GM12878 (cell line): ENCODE measurements around the gene KLHL8.

ENCODE experiments used
- CTCF ChIP-seq, 3 experiments: IDR thresholded peaks in 2 of 3; conservative IDR thresholded peaks in 1 of 3; 2 replicates each; pipeline ENCODE4 v1.5.1; 2011; ENCODE audit warnings: low read depth in 3 of 3, low read length in 3 of 3, mild to moderate bottlenecking in 3 of 3, control low read depth in 2 of 3, moderate library complexity in 2 of 3, inconsistent platforms in 1 of 3, mixed read lengths in 1 of 3; ENCODE audit not compliant: control insufficient read depth in 2 of 3, insufficient read depth in 1 of 3; ENCODE audit errors: extremely low read depth in 1 of 3
- EP300 ChIP-seq, 2 experiments: fragments of 150-350 bp in 1 of 2; IDR thresholded peaks; 2 replicates each; pipeline ENCODE4 v1.6.1; 2011 to 2012; ENCODE audit warnings: low read depth in 2 of 2, low read length in 2 of 2, borderline replicate concordance in 1 of 2, improper control_type of control experiment in 1 of 2, inconsistent platforms in 1 of 2; ENCODE audit not compliant: control insufficient read depth in 1 of 2
- PAX5 ChIP-seq: IDR thresholded peaks from 2 replicates; pipeline ENCODE4 v1.6.1; 2011; ENCODE audit warnings: low read depth, low read length, borderline replicate concordance
- RELA ChIP-seq: fragments of 450-650 bp; IDR thresholded peaks from 2 replicates; pipeline ENCODE4 v1.8.0; 2014; ENCODE audit warnings: borderline replicate concordance; ENCODE audit not compliant: partially characterized antibody

GRCh38 chr4:87165892-87166291 lies 54.5 kb downstream of the KLHL8 start:
- no peak for TF ChIP-seq RELA
- TF ChIP-seq PAX5, result no peak
- TF ChIP-seq EP300 (IDR thresholded peaks at IDR 0.05; ENCODE audit: borderline replicate concordance in 1 of 2, control insufficient read depth in 1 of 2, low read depth in 2 of 2, low read length in 2 of 2), result no peak
- TF ChIP-seq CTCF (IDR thresholded peaks at IDR 0.05 in 2 of 3, conservative IDR thresholded peaks at IDR 0.05 in 1 of 3; ENCODE audit: control insufficient read depth in 2 of 3, extremely low read depth in 1 of 3, insufficient read depth in 1 of 3, low read depth in 3 of 3, low read length in 3 of 3), result no peak
